H1 (cell line): ENCODE results near the gene POP5. TPM values are rescaled to one million over a fixed set of nuclear protein-coding genes. Genes with fewer than 3 reads are reported as not detected.

Source experiments
- CTCF ChIA-PET: fragments of 300-600 bp; sonication (Branson Sonifier 250); formaldehyde crosslinking; loops from one replicate; lab custom pipeline; 2021; ENCODE audit not compliant: partially characterized antibody; lab: Charles Lee
- POLR2A ChIA-PET: fragments of 300-600 bp; sonication (Branson Sonifier 250); formaldehyde crosslinking; loops from one replicate; lab custom pipeline; 2021; ENCODE audit warnings: inconsistent platforms; ENCODE audit not compliant: partially characterized antibody; lab: Charles Lee
- DNase-seq, 2 experiments: peaks; one replicate each; pipeline versions ENCODE4 v3.0.0 to v3.0.0-alpha.2; 2010 to 2022; ENCODE audit warnings: low spot score in 2 of 2, low read depth in 1 of 2, mixed read lengths in 1 of 2
- FAIRE-seq: peaks from 2 replicates; lab custom pipeline; 2011; peaks lifted over from hg19 to GRCh38; lab: Jason Lieb, UNC
- H2AFZ ChIP-seq: 2 replicates; pipeline ENCODE4 v1.8.1; 2012; ENCODE audit warnings: low read length, inconsistent platforms
- H2AK5ac ChIP-seq: 2 replicates; pipeline ENCODE4 v1.6.1; 2013; ENCODE audit warnings: low read depth, low read length
- H2BK120ac ChIP-seq: replicated peaks from 2 replicates; pipeline ENCODE3; 2013; ENCODE audit warnings: low read depth, low read length, inconsistent platforms
- H2BK12ac ChIP-seq: 2 replicates; pipeline ENCODE4 v1.6.1; 2013; ENCODE audit warnings: low read depth, low read length
- H2BK15ac ChIP-seq: 2 replicates; pipeline ENCODE4 v1.6.1; 2013; ENCODE audit warnings: low read length
- H2BK20ac ChIP-seq: 2 replicates; pipeline ENCODE4 v1.6.1; 2013; ENCODE audit warnings: low read length
- H2BK5ac ChIP-seq: 2 replicates; pipeline ENCODE4 v1.6.1; 2013; ENCODE audit warnings: low read depth, low read length
- H3K14ac ChIP-seq: 2 replicates; pipeline ENCODE4 v1.6.1; 2013; ENCODE audit warnings: inconsistent platforms; ENCODE audit not compliant: insufficient read length
- H3K18ac ChIP-seq: 2 replicates; pipeline ENCODE4 v1.6.1; 2013; ENCODE audit warnings: low read length; ENCODE audit errors: extremely low read depth
- H3K23ac ChIP-seq: 2 replicates; pipeline ENCODE4 v1.6.1; 2013; ENCODE audit warnings: inconsistent platforms; ENCODE audit not compliant: insufficient read length
- H3K23me2 ChIP-seq: 2 replicates; pipeline ENCODE4 v1.6.1; 2013; ENCODE audit warnings: low read depth, low read length
- H3K27ac ChIP-seq: 2 replicates; pipeline ENCODE4 v1.6.1; 2011; ENCODE audit warnings: low read depth, low read length, inconsistent platforms
- H3K27me3 ChIP-seq, 4 experiments: replicated peaks in 1 of 4; 1 replicate in 1 of 4; 2 replicates in 3 of 4; pipeline versions ENCODE4 v1.6.1 to v1.8.1; 2011 to 2013; ENCODE audit warnings: low read length in 3 of 4, mild to moderate bottlenecking in 3 of 4, inconsistent platforms in 2 of 4, mixed read lengths in 2 of 4, moderate library complexity in 1 of 4; ENCODE audit not compliant: control insufficient read depth in 3 of 4, insufficient read depth in 3 of 4; ENCODE audit errors: extremely low read depth in 1 of 4
- H3K36me3 ChIP-seq, 4 experiments: 2 replicates each; pipeline versions ENCODE4 v1.6.1 to v1.8.1; 2011 to 2013; ENCODE audit warnings: mild to moderate bottlenecking in 4 of 4, low read length in 3 of 4, moderate library complexity in 2 of 4, control low read depth in 1 of 4, inconsistent platforms in 1 of 4; ENCODE audit not compliant: insufficient read depth in 4 of 4, control insufficient read depth in 2 of 4
- H3K4ac ChIP-seq: replicated peaks from 2 replicates; pipeline ENCODE3; 2013; ENCODE audit warnings: low read length, low read depth, mixed read lengths, inconsistent platforms; ENCODE audit not compliant: insufficient read length
- H3K4me1 ChIP-seq, 4 experiments: replicated peaks in 1 of 4; 1 replicate in 1 of 4; 2 replicates in 3 of 4; pipeline versions ENCODE4 v1.6.1 to v1.8.1; 2011 to 2013; ENCODE audit warnings: low read length in 3 of 4, inconsistent platforms in 2 of 4, mixed read lengths in 1 of 4; ENCODE audit not compliant: insufficient read depth in 4 of 4, control insufficient read depth in 3 of 4
- H3K4me2 ChIP-seq, 2 experiments: 2 replicates each; pipeline versions ENCODE4 v1.6.1 to v1.8.1; 2011 to 2013; ENCODE audit warnings: low read depth in 2 of 2, low read length in 2 of 2, control low read depth in 1 of 2, inconsistent platforms in 1 of 2, mild to moderate bottlenecking in 1 of 2; ENCODE audit not compliant: insufficient read depth in 1 of 2
- H3K4me3 ChIP-seq, 4 experiments: fragments of 200-600, 300-600 bp in 1 of 4; sonication (generic), shearing (Covaris generic), sonication (Bioruptor Twin) in 1 of 4; 2 replicates each; pipeline versions ENCODE4 v1.5.1 to v1.8.1; 2011 to 2016; ENCODE audit warnings: low read length in 4 of 4, low read depth in 3 of 4, control low read depth in 2 of 4, inconsistent platforms in 2 of 4, mild to moderate bottlenecking in 2 of 4, mixed read lengths in 1 of 4, moderate library complexity in 1 of 4; ENCODE audit not compliant: insufficient read depth in 2 of 4; ENCODE audit errors: extremely low read depth in 1 of 4
- H3K56ac ChIP-seq: replicated peaks from 2 replicates; pipeline ENCODE3; 2013; ENCODE audit warnings: low read depth, mild to moderate bottlenecking, mixed read lengths, low read length, inconsistent platforms; ENCODE audit not compliant: insufficient read length
- H3K79me1 ChIP-seq: 2 replicates; pipeline ENCODE4 v1.6.1; 2013; ENCODE audit warnings: low read depth, low read length, control low read depth
- H3K79me2 ChIP-seq, 2 experiments: 2 replicates each; pipeline versions ENCODE4 v1.6.1 to v1.8.1; 2012 to 2013; ENCODE audit warnings: low read length in 2 of 2, mild to moderate bottlenecking in 2 of 2, inconsistent platforms in 1 of 2; ENCODE audit not compliant: insufficient read depth in 2 of 2, control insufficient read depth in 1 of 2
- H3K9ac ChIP-seq, 4 experiments: replicated peaks in 1 of 4; 1 replicate in 1 of 4; 2 replicates in 3 of 4; pipeline versions ENCODE4 v1.6.1 to v1.8.1; 2011 to 2013; ENCODE audit warnings: low read depth in 3 of 4, low read length in 3 of 4, control low read depth in 2 of 4, mild to moderate bottlenecking in 2 of 4, moderate library complexity in 2 of 4, inconsistent platforms in 1 of 4; ENCODE audit errors: extremely low read depth in 1 of 4
- H3K9me3 ChIP-seq, 2 experiments: 2 replicates each; pipeline versions ENCODE4 v1.6.1 to v1.8.1; 2012 to 2013; ENCODE audit warnings: mild to moderate bottlenecking in 2 of 2, moderate library complexity in 2 of 2, control low read depth in 1 of 2, inconsistent platforms in 1 of 2, low read depth in 1 of 2, low read length in 1 of 2, mixed read lengths in 1 of 2; ENCODE audit not compliant: insufficient read depth in 2 of 2
- H4K20me1 ChIP-seq, 2 experiments: replicated peaks in 1 of 2; 2 replicates each; pipeline versions ENCODE3 to v1.8.1; 2011 to 2013; ENCODE audit warnings: inconsistent platforms in 2 of 2, low read length in 2 of 2, mild to moderate bottlenecking in 1 of 2; ENCODE audit not compliant: insufficient read depth in 2 of 2, control insufficient read depth in 1 of 2
- H4K5ac ChIP-seq: 2 replicates; pipeline ENCODE4 v1.6.1; 2013; ENCODE audit warnings: low read length, low read depth, mixed read lengths, inconsistent platforms; ENCODE audit not compliant: insufficient read length
- H4K8ac ChIP-seq: 2 replicates; pipeline ENCODE4 v1.8.0; 2013; ENCODE audit warnings: mild to moderate bottlenecking, moderate library complexity, low read length, inconsistent platforms; ENCODE audit not compliant: insufficient read depth; ENCODE audit errors: extremely low read depth
- H4K91ac ChIP-seq: replicated peaks from 2 replicates; pipeline ENCODE3; 2013; ENCODE audit warnings: low read length, mixed read lengths, inconsistent platforms; ENCODE audit not compliant: insufficient read length
- ATF2 ChIP-seq: IDR thresholded peaks from 2 replicates; pipeline ENCODE4 v1.6.1; 2012; ENCODE audit warnings: low read length, inconsistent platforms
- CBX8 ChIP-seq: fragments of 300-800, 300-1000 bp; sonication (generic); IDR thresholded peaks from 2 replicates; pipeline ENCODE4 v1.7.1; 2016; ENCODE audit warnings: low read depth, low read length, borderline replicate concordance
- E2F6 ChIP-seq: IDR thresholded peaks from 2 replicates; pipeline ENCODE4 v1.6.1; 2012; ENCODE audit warnings: inconsistent platforms
- GTF2F1 ChIP-seq: IDR thresholded peaks from 2 replicates; pipeline ENCODE4 v1.6.1; 2012; ENCODE audit warnings: low read depth, low read length, improper control_type of control experiment, borderline replicate concordance
- WGBS, 2 experiments: shearing (Covaris generic) in 1 of 2; methylation state at CpG; one replicate each; pipeline versions ENCODE4 v1.1.6 to v1.1.7; 2013 to 2015; ENCODE audit warnings: low lambda C conversion rate in 2 of 2, mixed read lengths in 2 of 2, inconsistent platforms in 1 of 2, low coverage in 1 of 2, missing lambda C conversion rate in 1 of 2; ENCODE audit not compliant: insufficient replicate concordance in 2 of 2, insufficient coverage in 1 of 2, insufficient read length in 1 of 2; ENCODE audit errors: extremely low coverage in 1 of 2, missing lambda C conversion rate in 1 of 2; 5-methylcytosine and 5-hydroxymethylcytosine counted together
- polyA plus RNA-seq, 7 experiments: library from polyadenylated mRNA; depleted of rRNA in 3 of 7; stranded (reverse) in 5 of 7; unstranded in 2 of 7; fragments of >200 nt in 5 of 7; fragments of 200-250 nt in 2 of 7; gene quantifications; 1 replicate in 5 of 7; 2 replicates in 1 of 7; 4 replicates in 1 of 7; pipeline versions ENCODE4 v1.2.1 to v1.2.3, GENCODE V29; 2011 to 2013; ENCODE audit warnings: missing spikeins in 2 of 7, mixed read lengths in 2 of 7
- total RNA-seq: library from RNA; stranded (reverse); fragmentation: NEBNext Ultra II Directional; extraction: Animal tissue kit (Norgen Biotek cat#: 25700); gene quantifications from 2 replicates; pipeline ENCODE4 v1.2.1, GENCODE V29; 2021

The POP5 gene
- total and polyA plus RNA-seq, 2 of the 8 experiments (the other 6 are each of a cell fraction or from before 2014, with no cell fraction given) = 59.7 to 124 TPM

- no peak overlapping the region for H2AK5ac ChIP-seq
- ChIA-PET POLR2A (no interaction called here), CTCF (interaction anchor here (1.0 kb wide), 1 partner anchor 18 kb away, joined by 3 read pairs; no protein-coding TSS in a partner anchor)
- no peak overlapping the region for H2BK15ac ChIP-seq
- no peak overlapping the region for H3K4me2 ChIP-seq
- no peak overlapping the region for H2BK20ac ChIP-seq
- no peak overlapping the region for H2BK5ac ChIP-seq
- H3K18ac ChIP-seq = no peak overlapping the region
- H3K9me3 ChIP-seq = no peaks in the 10 kb centered on the region
- H4K91ac ChIP-seq = no peak overlapping the region
- no peak overlapping the region for H2AFZ ChIP-seq
- no peak overlapping the region for H3K4me3 ChIP-seq
- no peak for TF ChIP-seq ATF2
- no peak for TF ChIP-seq E2F6
- no peak for TF ChIP-seq CBX8
- TF ChIP-seq GTF2F1 = no peak
- no peak overlapping the region for H3K23ac ChIP-seq
- DNase-seq (no peak), FAIRE-seq (no peak)
- no peaks in the 10 kb centered on the region; a peak in 1 of 4 replicates for H3K79me2 ChIP-seq
- H3K9ac ChIP-seq = no peak overlapping the region
- no peak overlapping the region for H4K8ac ChIP-seq
- H3K14ac ChIP-seq = no peak overlapping the region
- no peak overlapping the region for H3K56ac ChIP-seq
- peaks cover 41 to 82% (median 63%) of the 10 kb centered on the region in 4 experiments for H3K36me3 ChIP-seq
- H3K27me3 ChIP-seq = no peaks in the 10 kb centered on the region
- H4K20me1 ChIP-seq = peaks cover 7 to 11% of the 10 kb centered on the region in 2 experiments
- H3K4me1 ChIP-seq = no peaks in the 10 kb centered on the region
- H3K27ac ChIP-seq = no peak overlapping the region
- H3K4ac ChIP-seq = no peak overlapping the region
- WGBS, 2 experiments = 94% methylated on average over 11 of the region's 11 CpGs; no CpG with 5 or more reads in 1 of the 2 experiments
- H3K79me1 ChIP-seq = no peaks in the 10 kb centered on the region
- no peak overlapping the region for H2BK12ac ChIP-seq
- H4K5ac ChIP-seq = no peak overlapping the region
- H2BK120ac ChIP-seq = no peak overlapping the region
- no peaks in the 10 kb centered on the region for H3K23me2 ChIP-seq
Observed at GRCh38 chr12:120563495-120563894, 17.7 kb downstream of the POP5 start.
